ENCODE measurements around the gene AARS1.

GRCh38 chr16:70254180-70254964 is 34.9 kb downstream of the AARS1 start:
- TF ChIP-seq CTCF (IDR thresholded peaks at IDR 0.05): peak in 1 of 6 experiments; percentile 2
- TF ChIP-seq POLR2A (IDR thresholded peaks at IDR 0.05): no peak

Data from esophagus squamous epithelium (tissue), 4 donors.